ENCODE data around the gene HDAC10.
A peak's percentile ranks its signal among the peaks of the same experiment; 100 is the strongest.

The HDAC10 gene

GRCh38 chr22:50253046-50253915, 2.2 kb upstream of the HDAC10 start:
- no peak for DNase-seq

GRCh38 chr22:50252082-50253045, 1.3 kb upstream of the HDAC10 start:
- no peak for DNase-seq

GRCh38 chr22:50251477-50252081, 514 bp upstream of the HDAC10 start:
- DNase-seq, result no peak

- no peak for DNase-seq
Observed at GRCh38 chr22:50250249-50250554, 863 bp downstream of the HDAC10 start.

GRCh38 chr22:50249341-50250248, 1.5 kb downstream of the HDAC10 start:
- DNase-seq, result no peak

- DNase-seq, result no peak
Observed at GRCh38 chr22:50248196-50249081, 2.6 kb downstream of the HDAC10 start.

- DNase-seq, result peak; percentile 46
Observed at GRCh38 chr22:50247748-50248147, 3.3 kb downstream of the HDAC10 start.

- DNase-seq, result no peak
Observed at GRCh38 chr22:50246242-50247175, 4.6 kb downstream of the HDAC10 start.

- DNase-seq, result no peak
Observed at GRCh38 chr22:50245214-50246072, 5.6 kb downstream of the HDAC10 start.

- DNase-seq, result peak; percentile 28
Observed at GRCh38 chr22:50244420-50245213, 6.4 kb downstream of the HDAC10 start, which contains the start of gene TUBGCP6. TSS of gene TUBGCP6 (minus strand) at chr22:50245023. CDS start at chr22:50244459, 564 bp downstream.

GRCh38 chr22:50243685-50244419, 7.2 kb downstream of the HDAC10 start:
- no peak for DNase-seq

GRCh38 chr22:50242406-50242949, 8.6 kb downstream of the HDAC10 start:
- no peak for DNase-seq

- DNase-seq, result no peak
Observed at GRCh38 chr22:50238755-50239154, 12.3 kb downstream of the HDAC10 start.

- no peak for DNase-seq
Observed at GRCh38 chr22:50236731-50237409, 14.2 kb downstream of the HDAC10 start.

- no peak for DNase-seq
Observed at GRCh38 chr22:50233223-50233622, 17.8 kb downstream of the HDAC10 start.

GRCh38 chr22:50232481-50233151, 18.4 kb downstream of the HDAC10 start:
- no peak for DNase-seq
